WERI-Rb-1 (cell line): Measurements from ENCODE around the gene UBN2.

Experiments
- DNase-seq: peaks from one replicate; pipeline ENCODE4 v3.0.0-alpha.2; 2020
- H3K27ac ChIP-seq: fragments of 250-450 bp; sonication (Bioruptor Pico); 2 replicates; pipeline ENCODE4 v1.5.1; 2020; ENCODE audit warnings: mild to moderate bottlenecking, moderate library complexity
- H3K27me3 ChIP-seq: fragments of 250-450 bp; sonication (Bioruptor Pico); 2 replicates; pipeline ENCODE4 v1.5.1; 2021; ENCODE audit warnings: mild to moderate bottlenecking, low read depth, moderate library complexity; ENCODE audit not compliant: insufficient read depth, severe bottlenecking
- H3K36me3 ChIP-seq: fragments of 250-450 bp; sonication (Bioruptor Pico); 2 replicates; pipeline ENCODE4 v1.5.1; 2020; ENCODE audit warnings: mild to moderate bottlenecking, moderate library complexity
- H3K4me3 ChIP-seq: 2 replicates; pipeline ENCODE4 v1.5.1; 2011; ENCODE audit warnings: low read depth, mild to moderate bottlenecking, control low read depth, low read length
- H3K9me3 ChIP-seq: fragments of 250-450 bp; sonication (Bioruptor Pico); 2 replicates; pipeline ENCODE4 v1.5.1; 2021; ENCODE audit warnings: mild to moderate bottlenecking, moderate library complexity; ENCODE audit not compliant: severe bottlenecking
- TF ChIP-seq, protein P1 (sequence below): IDR thresholded peaks from 2 replicates; pipeline ENCODE4 v1.5.1; 2011; ENCODE audit warnings: low read depth, mild to moderate bottlenecking, control low read depth, inconsistent platforms, low read length

The UBN2 gene

DNA sequence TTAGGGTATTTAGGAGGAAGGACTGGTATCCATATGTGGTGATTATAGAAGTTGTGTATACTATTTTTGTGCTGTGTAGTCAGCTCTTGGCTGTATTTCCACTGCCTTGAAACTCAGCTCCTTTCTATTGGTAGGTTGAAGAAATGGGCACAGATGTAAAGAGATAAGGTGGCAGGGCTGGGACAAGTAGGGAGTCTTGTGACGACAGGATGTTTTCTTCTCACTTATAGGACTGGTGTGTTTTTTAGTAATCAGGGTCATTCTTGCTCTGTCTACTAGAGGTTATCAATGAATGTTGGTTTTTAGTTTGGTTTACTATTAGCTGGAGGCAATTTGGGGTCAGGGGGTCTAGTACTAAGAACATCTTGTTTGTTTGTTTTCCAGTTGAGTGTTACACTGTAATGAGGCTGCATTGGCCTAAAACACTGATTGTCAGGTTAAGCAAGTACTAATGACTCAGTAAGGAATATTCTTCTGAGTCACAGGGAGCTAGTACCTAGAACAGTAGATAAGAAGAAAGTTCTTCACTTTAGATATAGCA is 11.8 kb downstream of the UBN2 start:
- Histone ChIP-seq H3K27me3 (no peaks in the 10 kb centered on the region), H3K9me3 (no peaks in the 10 kb centered on the region), H3K4me3 (no peak overlapping the region), H3K27ac (no peak overlapping the region), H3K36me3 (peaks cover 45% of the 10 kb centered on the region)
- no peak for DNase-seq
- TF ChIP-seq, protein P1, sequence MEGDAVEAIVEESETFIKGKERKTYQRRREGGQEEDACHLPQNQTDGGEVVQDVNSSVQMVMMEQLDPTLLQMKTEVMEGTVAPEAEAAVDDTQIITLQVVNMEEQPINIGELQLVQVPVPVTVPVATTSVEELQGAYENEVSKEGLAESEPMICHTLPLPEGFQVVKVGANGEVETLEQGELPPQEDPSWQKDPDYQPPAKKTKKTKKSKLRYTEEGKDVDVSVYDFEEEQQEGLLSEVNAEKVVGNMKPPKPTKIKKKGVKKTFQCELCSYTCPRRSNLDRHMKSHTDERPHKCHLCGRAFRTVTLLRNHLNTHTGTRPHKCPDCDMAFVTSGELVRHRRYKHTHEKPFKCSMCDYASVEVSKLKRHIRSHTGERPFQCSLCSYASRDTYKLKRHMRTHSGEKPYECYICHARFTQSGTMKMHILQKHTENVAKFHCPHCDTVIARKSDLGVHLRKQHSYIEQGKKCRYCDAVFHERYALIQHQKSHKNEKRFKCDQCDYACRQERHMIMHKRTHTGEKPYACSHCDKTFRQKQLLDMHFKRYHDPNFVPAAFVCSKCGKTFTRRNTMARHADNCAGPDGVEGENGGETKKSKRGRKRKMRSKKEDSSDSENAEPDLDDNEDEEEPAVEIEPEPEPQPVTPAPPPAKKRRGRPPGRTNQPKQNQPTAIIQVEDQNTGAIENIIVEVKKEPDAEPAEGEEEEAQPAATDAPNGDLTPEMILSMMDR = no peak

DNA sequence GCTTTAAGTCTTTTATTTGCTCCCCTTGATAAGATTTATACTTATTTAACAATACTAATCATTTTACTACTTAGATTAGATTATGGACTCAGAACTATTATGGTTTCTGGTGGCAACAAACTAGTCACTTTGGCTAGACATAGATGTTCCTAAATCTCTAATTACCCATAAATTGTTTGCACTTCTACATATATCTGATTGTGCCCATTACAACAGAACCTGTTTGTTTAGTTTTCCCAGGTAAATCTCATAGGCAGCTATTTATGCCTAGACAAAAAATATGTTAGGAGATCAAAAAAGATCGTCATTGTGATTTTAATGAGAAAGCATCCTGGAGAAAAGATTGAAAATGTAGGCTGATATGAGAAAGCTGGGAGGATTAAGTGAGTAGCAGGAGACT is 14.4 kb downstream of the UBN2 start:
- H3K27me3 ChIP-seq = no peaks in the 10 kb centered on the region
- no peak overlapping the region for H3K27ac ChIP-seq
- H3K36me3 ChIP-seq = peaks cover 43% of the 10 kb centered on the region
- no peak for DNase-seq
- no peak overlapping the region for H3K4me3 ChIP-seq
- no peaks in the 10 kb centered on the region for H3K9me3 ChIP-seq
- TF ChIP-seq, protein P1 = no peak

DNA sequence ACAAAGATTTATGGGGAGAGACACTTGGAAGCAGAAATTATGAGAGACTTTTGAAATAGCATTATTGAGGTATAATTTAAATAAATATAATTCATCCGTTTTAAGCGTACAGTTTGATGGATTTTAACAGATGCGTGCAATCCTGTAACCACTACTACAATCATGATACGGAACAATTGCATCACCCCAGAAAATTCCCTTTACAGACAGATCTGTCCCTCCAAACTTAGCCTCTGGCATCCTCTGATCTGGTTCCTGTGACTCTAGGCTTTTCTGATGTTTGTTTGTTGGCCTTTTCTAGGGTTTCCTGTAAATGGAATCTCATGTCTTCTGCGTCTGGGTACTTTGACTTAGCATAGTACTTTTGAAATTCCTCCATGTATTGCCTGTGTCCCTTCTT is 15.5 kb downstream of the UBN2 start:
- Histone ChIP-seq H3K9me3 (no peaks in the 10 kb centered on the region), H3K27me3 (no peaks in the 10 kb centered on the region)
- TF ChIP-seq, protein P1 = no peak

DNA sequence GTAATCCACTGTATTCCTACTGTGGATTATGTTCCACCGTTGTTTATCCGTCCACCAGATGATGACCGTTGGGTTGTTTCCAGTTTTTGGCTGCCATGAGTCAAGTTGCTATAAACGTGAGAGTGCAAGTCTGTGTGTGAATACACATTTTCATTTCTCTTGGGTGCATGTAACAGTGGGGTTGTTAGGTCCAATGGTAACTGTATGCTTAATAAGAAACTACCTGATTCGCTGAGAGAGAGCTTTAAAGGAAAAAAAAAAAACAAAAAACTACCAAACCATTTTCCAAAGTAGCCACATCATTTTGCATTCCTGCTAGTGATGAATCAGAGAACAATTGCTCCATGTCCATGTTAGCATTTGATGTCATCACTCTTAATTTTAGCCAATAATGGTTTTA is 15.9 kb downstream of the UBN2 start:
- Histone ChIP-seq H3K27ac (no peak overlapping the region), H3K27me3 (no peaks in the 10 kb centered on the region), H3K36me3 (peaks cover 38% of the 10 kb centered on the region), H3K4me3 (no peak overlapping the region), H3K9me3 (no peaks in the 10 kb centered on the region)
- TF ChIP-seq, protein P1 = no peak
- no peak for DNase-seq

More for the DNA sequence above, 15.5 kb downstream of the UBN2 start:
- DNase-seq = no peak
- Histone ChIP-seq H3K27ac (no peak overlapping the region), H3K4me3 (no peak overlapping the region), H3K36me3 (peaks cover 34% of the 10 kb centered on the region)

DNA sequence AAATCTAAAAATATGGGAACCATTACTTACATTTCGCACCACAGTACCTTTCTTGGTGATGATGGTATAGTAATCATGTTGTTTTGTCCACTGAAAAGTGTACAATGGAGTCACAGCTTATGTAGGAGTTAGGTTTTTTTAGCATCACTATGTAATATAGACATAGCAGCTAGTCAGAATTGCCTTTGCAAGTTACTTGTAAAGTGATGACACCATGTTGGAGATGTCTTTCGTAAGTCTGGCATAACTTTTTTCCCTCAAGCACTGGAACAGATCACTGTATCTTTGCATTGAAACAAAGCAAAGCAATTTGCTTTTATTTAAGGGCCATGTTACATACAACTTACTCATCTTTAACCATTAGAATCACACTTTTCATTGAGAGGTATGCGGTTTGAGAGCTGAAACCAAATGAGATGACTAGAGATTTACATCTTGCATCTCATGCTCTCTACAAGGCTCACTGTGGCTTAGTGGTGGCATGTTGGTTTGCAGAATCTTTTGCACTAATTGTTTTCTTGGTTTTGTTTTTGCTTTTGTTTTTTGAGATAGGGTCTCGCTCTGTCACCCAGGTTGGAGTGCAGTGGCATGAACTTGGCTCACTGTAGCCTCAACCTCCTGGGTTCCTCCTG is 18.3 kb downstream of the UBN2 start:
- Histone ChIP-seq H3K27me3 (no peaks in the 10 kb centered on the region), H3K4me3 (no peak overlapping the region), H3K36me3 (peaks cover 52% of the 10 kb centered on the region)

More for the DNA sequence above, 18.3 kb downstream of the UBN2 start:
- no peak for DNase-seq
- Histone ChIP-seq H3K27ac (no peak overlapping the region), H3K9me3 (no peaks in the 10 kb centered on the region)
- TF ChIP-seq, protein P1 = no peak
